Ishikawa (cell line): ENCODE measurements around the gene CFAP46.

ENCODE experiments used
- CREB1 ChIP-seq: IDR thresholded peaks from 2 replicates; pipeline ENCODE4 v1.6.1; 2012; ENCODE audit warnings: low read depth
- EP300 ChIP-seq: IDR thresholded peaks from 2 replicates; pipeline ENCODE4 v1.6.1; 2012; ENCODE audit warnings: borderline replicate concordance
- RAD21 ChIP-seq: IDR thresholded peaks from 2 replicates; pipeline ENCODE4 v1.6.1; 2012; ENCODE audit warnings: low read depth
- REST ChIP-seq: IDR thresholded peaks from 2 replicates; pipeline ENCODE4 v1.6.1; 2012; ENCODE audit warnings: low read depth, mild to moderate bottlenecking

- no peak for TF ChIP-seq RAD21
- TF ChIP-seq CREB1 = no peak
- no peak for TF ChIP-seq EP300
- no peak for TF ChIP-seq REST
These were observed 81.2 kb downstream of the CFAP46 start for GRCh38 chr10:132861116-132861691.
